Stimulated activated CD4-positive, alpha-beta T cell treated with anti-CD3 and anti-CD28 coated beads, Interleukin-15, amount 100 ng/mL, for 48 hours (primary cell): ENCODE measurements around the gene LDB3.
"Not testable (repeated sequence)": the region's sequence is repeated elsewhere in the genome, so short reads cannot be mapped to it uniquely, and the experiment has no call there.

Source experiments
- DNase-seq, 2 donors: peaks; one replicate each; pipeline ENCODE4 v3.0.0-alpha.2; 2020; ENCODE audit warnings: low read depth in 2 of 2

The LDB3 gene, protein sequence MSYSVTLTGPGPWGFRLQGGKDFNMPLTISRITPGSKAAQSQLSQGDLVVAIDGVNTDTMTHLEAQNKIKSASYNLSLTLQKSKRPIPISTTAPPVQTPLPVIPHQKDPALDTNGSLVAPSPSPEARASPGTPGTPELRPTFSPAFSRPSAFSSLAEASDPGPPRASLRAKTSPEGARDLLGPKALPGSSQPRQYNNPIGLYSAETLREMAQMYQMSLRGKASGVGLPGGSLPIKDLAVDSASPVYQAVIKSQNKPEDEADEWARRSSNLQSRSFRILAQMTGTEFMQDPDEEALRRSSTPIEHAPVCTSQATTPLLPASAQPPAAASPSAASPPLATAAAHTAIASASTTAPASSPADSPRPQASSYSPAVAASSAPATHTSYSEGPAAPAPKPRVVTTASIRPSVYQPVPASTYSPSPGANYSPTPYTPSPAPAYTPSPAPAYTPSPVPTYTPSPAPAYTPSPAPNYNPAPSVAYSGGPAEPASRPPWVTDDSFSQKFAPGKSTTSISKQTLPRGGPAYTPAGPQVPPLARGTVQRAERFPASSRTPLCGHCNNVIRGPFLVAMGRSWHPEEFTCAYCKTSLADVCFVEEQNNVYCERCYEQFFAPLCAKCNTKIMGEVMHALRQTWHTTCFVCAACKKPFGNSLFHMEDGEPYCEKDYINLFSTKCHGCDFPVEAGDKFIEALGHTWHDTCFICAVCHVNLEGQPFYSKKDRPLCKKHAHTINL

DNA sequence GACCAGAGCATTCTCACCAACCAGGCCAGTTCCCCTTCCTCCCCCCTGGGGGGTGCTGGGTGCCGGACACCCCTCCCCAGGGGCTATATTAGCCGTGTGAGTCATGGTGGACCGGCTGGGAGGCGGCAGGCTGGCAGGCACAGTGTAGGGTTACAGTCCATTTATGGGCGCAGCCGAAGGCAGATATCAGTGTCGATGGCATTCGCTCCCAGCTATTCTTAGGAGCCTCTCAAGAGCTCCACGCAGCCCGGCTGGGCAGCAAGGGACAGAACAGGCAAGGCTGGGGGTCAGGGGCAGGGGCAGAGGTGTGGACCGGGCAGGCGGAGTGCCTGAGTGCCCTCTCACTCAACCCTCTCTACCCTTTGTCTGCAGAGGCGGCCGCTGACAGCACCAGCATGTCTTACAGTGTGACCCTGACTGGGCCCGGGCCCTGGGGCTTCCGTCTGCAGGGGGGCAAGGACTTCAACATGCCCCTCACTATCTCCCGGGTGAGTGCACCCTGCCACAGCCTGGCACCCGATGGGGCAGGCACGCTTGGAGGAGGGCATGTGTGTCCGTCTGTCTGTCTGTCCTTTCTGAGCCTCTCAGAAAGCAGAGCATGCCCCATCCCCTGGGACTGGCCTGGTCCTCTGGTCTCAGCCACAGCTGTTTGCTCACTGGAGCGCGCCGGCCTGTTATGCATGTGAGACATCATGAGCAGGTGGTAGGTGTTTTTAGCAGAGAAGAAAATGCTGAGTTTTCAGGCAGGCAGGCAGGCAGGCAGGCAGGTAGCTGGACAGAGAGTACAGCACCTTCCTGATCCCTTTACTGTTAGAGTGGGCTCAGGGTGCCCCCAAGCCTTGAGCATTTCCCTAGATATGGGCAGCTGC is at the start of gene LDB3:
Gene LDB3 (plus strand): TSS at position 215 of the 869 bp plus-strand sequence. CDS start 181 bp downstream, at position 396.
- DNase-seq = no peak

DNA sequence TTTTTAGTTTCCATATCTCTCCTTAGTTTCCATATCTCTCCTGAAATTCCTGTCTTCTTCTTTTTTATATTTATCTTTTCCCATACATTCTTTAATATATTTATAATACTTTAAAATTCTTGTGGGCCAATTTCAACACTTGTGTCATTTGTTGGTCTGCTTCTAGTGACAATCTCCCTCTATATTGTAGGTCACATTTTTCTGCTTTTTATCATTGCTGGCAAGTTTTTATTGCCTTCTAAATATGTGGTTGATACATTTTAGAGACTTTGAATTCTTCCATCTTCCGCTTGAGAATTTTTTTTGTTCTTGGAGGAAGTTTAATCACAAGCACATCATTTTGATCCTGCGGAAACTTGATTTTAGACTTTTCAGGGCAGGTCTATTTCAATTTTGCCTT is 40.0 kb upstream of the LDB3 start:
- DNase-seq = no peak

DNA sequence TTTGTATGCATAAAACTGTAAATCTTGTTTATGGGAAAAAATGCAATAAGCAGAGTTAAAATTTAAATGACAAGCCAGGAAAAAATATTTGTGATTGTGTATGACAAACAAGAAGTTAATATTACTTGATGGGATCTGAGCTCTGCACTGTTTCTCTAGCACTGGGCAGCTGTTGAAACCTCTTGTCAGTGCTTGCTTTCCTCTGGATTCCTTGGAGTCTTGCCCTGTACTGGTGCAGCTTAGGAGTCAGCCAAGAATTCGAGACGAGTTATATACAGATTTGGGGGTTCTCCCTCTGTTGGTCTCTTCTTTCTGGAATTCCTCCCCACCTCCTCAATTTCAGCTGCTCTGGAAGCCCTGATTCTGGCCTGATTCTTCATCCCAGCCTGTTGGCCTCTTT is 38.2 kb upstream of the LDB3 start:
- DNase-seq = no peak

DNA sequence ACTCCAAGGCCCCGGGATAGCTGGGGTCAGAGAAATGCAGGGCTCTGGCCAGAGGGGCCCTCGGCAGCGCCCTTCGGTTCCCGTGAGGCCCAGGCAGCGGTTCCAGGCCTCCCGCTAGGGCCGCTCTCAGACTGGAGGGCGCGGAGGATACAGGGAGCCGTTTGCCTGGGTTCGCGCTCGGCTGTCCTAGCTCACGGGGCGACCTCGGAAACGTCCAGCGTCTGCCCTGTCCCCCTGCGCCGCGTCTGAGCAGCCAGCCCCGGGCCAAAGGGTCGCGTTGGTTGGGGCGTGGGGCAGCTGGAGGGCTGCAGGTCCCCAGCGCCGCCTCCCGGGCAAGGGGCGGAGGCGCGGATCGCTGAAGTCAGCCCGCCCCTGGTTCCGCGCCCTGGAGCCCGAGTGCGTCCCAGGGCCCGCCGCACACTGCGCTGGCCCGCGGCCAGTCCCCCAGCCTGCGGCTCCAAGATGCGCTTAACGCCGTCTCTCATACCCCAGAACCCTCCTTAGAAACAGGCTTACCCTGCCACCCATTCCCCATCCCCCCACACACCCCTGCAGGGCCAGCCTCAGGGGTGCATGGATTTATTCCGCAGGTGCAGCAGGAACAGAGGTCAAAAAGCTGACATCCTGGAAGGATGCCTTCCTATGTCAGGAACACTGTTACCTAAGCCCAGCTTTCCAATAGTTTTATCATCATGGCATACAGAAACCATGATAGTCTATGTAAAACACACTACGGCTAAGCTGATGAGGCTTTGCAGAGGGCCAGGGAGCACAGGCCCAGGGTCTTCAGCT is 36.1 kb upstream of the LDB3 start:
- DNase-seq = no peak

DNA sequence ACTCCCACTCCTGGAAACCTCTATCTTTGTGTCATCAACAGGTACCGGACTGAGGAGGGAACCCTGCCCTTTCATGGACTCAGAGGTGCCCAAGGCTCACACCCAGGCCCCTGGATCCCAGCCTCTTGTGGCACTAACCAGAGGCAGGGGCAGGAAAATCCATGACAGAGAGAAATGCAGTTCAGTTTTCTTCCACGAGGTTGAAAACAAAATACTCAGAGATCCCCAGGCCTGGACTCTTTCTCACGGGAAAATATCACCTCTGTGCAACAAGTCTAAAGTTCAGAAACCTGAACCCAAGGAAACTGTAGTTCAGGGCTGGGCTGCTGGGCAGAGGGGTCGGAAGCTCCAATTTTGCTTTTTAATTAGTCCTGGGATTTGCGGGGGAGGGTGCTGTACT is 35.4 kb upstream of the LDB3 start:
- DNase-seq = no peak

DNA sequence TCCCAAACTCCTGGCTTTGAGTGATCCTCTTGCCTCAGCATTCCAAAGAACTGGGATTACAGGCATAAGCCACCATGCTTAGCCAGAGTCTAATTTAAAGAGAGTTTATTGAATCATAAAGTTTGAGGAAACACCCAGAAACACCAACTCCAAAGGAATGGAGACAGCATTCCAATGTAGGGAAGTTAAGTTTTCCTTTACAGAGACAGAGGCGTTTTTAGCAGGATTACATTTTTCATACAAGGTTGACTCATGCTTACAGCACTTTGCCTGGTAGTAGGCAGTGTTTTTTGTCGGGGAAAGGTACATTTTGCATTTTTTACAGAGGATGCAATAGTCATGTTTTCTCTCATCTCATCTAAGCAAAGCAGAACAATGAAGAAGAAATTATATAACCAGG is 32.9 kb upstream of the LDB3 start:
- no peak for DNase-seq

DNA sequence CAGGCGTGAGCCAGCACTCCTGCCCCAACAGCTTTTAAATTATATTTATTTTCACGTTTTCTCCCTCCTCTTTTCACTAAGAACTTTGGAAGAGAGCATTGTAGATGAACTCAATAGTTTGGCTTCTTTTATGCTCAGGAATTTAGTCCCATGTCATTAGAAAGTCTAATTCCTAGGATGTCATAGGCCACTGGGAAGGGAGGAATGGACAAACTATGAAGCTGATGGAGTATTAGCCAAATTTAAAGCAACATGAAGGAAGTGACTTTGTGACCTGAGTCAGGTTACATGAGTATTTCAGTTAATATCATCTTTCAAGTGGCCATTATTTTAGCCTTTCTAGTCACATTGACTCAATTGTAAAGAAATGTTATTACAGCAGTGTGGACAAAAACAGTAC is 32.0 kb upstream of the LDB3 start:
- no peak for DNase-seq

DNA sequence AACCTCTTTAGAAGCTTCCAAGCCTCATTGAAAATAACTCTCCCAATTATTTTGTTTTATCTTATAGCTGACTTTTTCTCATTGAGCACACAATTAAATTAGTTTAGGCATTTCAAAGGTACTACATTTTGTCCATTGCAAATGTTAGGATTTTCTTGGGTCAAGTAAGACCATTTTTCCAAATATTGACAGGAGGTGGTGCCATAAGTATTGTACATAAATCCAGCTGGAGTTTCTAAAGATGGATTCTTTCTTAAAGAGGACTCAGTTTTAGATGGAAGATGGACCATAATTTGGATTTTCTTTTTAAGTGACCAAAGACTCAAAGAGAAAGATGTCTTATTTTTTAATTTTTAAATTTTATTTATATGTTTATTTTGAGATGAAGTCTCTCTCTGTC is 26.3 kb upstream of the LDB3 start:
- DNase-seq = no peak

DNA sequence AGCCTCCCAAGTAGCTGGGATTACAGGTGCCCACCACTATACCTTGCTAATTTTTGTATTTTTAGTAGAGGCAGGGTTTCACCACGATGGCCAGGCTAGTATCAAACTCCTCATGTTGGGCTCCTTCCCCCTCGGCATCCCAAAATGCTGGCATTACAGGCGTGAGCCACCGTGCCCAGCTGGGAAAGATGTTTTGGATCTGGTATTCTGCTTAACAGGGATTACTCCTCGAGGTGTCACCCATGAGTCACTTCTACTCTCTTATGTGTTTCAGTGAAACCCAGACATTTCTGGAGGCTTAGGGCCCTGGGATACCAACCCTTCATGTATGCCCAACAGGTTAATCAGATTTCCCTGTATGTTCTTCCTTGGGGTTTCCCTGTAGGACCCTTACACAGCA is 25.8 kb upstream of the LDB3 start:
- no peak for DNase-seq

DNA sequence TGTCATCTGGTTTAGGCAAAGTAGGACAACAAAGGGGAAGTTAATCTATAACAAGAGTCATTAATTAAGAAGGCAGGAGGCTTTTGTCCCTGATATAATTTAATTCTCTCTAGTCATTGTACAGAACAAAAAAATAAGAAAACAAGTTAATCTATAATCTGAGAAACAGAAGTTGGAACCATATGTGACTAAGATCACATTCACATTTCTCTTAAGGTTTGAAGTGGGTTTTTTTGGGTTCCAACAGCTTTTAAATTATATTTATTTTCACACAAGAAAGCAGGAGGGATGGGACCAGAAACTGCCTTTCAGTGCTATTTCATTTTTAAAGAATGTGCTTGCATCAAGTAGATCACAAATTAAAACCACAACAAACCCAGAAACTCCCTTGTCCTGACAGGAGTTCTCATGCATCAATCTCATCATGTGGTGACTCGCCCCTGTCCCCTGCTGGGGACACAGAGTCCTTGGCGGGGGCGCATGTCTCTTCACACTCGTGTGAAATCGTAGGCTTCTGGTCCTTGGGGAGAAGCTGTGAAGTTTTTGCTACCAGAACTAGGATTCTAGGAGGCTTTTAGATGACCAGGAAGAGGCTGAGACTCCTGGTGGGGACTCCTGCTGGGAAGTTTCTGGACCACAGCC is 24.0 kb upstream of the LDB3 start:
- DNase-seq = no peak

DNA sequence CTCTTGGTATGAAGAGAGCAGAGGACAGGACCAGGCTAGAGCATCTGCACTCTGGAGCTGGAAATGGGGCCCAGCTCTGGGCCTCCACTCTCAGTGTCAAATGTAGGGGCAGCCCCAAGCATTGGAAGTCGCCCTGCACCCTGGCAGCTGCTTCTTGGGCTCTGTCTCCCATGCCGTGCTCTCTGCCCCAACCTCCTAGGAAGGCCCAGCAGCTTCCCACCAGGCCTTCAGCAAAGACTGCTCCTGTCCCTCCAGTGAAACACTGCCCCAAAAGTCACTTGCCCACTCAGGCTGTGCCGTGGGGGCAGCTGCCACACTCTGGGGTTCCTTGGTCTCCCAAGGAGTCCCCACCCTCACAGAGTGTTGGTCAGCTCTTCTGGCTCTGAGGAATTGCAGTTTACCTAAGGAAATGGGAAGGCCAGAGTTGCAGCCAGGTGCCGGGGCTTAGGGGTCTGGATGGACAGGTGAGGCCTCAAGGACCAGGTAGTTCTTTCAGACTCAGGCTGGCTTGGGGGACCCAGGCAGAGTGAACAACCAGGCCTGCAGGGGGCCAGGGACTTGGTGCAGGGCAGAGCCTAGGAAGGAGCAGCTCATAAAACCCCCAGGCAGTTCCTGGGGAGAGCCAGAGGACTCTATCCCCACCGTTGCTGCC is 23.4 kb upstream of the LDB3 start:
- DNase-seq = no peak

DNA sequence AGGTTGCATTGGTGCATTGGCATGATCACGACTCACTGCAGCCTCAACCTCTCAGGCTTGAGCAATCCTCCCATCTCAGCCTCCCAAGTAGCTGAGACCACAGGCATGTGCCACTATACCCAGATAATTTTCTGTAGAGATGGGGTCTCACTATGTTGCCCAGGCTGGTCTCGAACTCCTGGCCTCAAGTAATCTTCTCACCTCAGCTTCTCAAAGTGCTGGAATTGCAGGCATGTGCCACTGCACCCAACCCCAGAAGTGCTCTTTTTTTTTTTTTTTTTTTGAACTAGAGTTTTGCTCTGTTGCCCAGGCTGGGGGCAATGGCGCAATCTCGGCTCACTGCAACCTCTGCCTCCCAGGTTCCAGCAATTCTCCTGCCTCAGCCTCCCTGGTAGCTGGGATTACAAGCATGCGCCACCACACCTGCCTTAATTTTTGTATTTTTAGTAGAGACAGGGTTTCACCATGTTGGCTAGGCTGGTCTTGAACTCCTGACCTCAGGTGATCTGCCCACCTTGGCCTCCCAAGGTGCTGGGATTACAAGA is 22.6 kb upstream of the LDB3 start:
- not testable (repeated sequence) for DNase-seq

DNA sequence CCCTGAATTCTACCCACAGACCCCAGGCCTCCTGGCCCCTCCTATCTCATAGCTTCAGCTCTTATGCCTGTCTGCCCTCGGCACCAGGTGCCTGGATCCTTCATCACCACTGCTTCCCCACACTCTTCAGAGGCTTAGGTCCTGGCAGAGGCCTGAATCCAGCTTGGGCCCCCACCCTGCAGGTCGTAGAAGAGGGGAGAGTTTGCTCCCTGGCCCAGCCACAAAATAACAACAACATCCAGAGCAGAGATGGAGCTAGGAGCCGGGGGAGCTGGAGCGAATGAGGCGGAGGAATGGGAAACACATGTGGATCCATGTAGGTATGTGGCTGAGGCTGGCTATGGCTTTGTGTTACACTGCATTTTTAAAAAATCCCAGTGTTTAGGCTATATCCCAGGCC is 21.8 kb upstream of the LDB3 start:
- DNase-seq = no peak

DNA sequence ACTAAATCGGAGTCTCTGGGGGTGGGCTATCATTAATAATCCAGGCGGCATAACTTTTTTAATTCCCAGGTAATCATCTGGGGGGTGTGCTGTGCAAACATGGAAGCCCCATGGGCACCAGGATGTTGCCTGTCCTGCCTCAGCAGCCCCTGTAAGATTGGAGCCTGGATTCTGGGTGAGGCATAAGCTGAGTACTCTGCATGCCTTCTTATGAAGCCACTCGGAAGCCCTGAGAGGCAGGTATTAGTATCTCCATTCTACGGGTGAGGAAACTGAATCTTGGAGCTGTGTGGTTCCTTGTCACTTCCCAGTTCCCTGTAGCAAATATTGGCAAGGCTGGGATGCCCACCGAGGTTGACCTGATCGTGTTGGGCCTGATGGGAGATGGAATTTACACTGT is 21.4 kb upstream of the LDB3 start:
- no peak for DNase-seq

DNA sequence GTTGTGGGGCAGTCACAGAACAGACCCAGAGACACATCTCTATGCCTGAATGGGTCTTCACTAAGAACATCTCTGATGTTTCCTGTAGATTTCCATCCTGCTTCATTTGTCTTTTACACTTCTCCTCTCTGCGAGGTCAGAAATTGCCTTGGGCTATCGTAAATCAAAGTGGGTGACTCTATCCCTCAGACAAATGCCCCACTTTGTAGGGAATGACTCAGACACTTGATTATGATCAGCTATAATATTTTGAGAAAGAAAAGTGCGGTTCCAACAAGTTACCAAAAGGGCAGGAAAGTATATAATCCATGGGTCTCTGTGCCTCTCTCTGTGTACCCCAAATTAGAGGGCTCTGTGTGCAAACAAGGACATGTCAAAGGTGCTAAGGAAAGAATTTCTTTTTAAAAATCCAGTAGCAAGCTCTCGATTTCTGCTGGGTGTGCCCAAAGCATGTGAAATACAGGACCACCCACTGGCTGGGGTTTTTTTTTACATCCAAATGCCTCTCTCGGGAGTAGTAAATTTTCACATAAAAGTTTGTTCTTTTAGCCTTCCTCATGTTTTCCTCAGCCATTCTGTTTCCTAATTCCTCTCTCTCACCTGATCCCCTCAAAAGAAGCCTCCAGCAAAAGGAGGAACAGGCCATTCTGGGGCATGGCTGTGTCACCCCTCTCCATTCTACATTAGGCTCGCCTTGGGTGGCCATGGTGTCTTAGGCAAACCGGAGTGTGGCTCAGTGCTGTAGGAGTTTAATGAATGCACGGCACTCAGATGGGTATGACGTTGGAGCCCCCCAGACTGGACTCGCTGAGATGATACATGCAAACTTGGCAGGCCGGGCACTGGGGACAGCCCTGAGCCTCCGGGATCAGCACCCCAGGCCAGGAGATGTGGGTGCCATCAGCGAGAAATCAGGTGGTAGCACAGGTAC is 20.3 kb upstream of the LDB3 start:
- DNase-seq = no peak

DNA sequence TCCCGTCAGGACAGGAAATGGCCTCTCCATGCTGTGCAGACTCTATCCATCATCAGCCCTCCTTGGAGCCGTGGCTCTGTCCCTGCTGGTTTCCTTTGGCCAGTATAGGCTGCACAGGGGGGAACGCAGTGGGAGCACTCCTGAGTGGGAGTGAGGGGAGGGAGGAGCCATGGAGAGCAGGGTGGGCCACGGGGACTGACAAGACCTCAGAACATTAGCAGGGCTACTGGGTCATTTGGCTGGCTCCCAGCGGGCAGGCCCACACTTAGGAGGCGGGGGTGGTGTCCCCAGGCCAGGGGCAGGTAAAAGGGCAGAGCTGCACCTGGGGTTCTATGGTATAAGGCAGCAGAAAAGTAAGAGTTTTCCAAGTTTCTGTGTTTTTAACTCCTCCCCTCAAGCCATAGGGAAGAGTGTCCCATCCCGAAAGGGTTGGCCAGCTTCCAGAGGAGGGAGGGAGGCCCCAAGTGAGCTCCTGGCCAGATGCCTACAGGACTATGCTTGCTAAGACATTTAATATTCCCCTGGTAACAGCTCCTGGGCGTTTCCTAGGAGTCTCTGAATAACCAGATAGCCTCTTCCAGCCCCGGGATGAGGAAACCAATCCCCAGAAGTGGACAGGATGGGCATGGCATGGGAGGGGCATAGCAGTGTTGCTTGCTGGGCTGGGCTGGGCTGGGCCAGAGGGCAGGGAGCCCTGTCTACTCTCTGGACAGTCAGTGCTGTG is 19.4 kb upstream of the LDB3 start:
- DNase-seq = no peak

DNA sequence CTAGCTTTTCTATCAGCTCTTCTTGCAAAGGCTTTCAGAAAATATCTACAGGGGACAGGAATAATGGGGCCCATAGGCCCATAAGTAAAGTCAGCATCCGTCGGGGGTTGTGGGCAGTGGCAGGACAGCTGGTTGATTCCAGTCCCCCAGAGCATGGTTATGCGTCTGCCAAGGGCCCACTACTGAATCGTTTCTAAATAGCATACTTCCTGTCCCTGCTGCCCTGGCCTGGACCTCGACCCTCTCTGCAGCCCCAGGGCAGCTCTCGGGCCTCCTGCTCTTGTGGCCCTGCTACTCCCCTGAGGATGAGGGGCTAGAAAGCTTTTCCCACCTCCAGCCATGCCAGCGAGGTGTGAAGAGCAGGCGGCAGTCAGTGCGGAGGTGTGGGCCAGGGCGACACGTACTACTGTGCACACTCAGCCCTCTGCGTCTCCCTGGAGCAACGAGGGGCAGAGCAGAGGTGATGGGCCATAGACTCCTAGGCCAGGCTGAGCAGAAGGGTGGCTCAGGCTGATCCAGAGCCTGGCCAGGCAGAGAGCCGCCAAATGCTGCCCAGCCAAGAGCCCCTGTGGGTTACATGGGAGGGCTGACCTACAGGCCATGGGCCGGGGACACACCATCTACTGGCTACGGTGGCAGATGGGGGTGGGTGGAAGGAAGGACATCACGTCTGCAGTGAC is 18.7 kb upstream of the LDB3 start:
- DNase-seq = no peak

DNA sequence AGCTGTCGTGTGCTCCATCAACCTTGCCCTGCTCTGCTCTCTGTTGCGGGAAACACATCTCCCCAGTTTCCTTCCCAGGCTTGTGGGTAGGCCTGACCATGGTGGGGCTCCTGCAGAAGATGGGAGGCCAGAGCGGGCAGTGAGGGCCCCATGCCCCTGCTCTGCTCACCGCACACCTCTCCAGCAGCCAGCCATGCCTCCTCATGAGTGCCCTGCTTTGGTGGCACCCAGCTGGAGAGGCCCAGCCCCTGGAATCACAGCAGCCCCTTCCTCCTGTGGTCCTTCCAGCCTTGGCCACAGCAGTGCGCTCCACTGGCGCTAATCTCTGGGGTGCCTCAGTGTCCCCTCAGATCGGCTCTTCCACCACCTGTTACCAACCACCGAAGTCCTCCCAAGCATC is 18.2 kb upstream of the LDB3 start:
- DNase-seq = no peak
